Neural cell (in vitro differentiated cells): ENCODE data around the gene RGL3. TPM values are rescaled to one million over a fixed set of nuclear protein-coding genes. Genes with fewer than 3 reads are reported as not detected.

Source experiments
- H2AFZ ChIP-seq: fragments of 200-600, 300-800 bp; sonication (generic), shearing (Covaris generic); 2 replicates; pipeline ENCODE4 v1.6.0; 2014; ENCODE audit warnings: low read depth, mild to moderate bottlenecking, antibody characterized with exemption, low read length, moderate library complexity
- H3F3A ChIP-seq: fragments of 200-600 bp; shearing (Covaris generic); 2 replicates; pipeline ENCODE4 v1.6.1; 2016; ENCODE audit warnings: mild to moderate bottlenecking, moderate library complexity, mixed read lengths, antibody characterized with exemption, low read length; ENCODE audit not compliant: insufficient read depth, poor library complexity, severe bottlenecking
- H3K27ac ChIP-seq: fragments of 200-600, 300-800 bp; sonication (generic), shearing (Covaris generic); 2 replicates; pipeline ENCODE4 v1.5.1; 2014; ENCODE audit warnings: mild to moderate bottlenecking, low read length, moderate library complexity
- H3K27me3 ChIP-seq: fragments of 300-800, 200-600 bp; sonication (generic), shearing (Covaris generic); 2 replicates; pipeline ENCODE4 v1.6.0; 2014; ENCODE audit warnings: mild to moderate bottlenecking, low read depth, low read length, moderate library complexity; ENCODE audit not compliant: insufficient read depth
- H3K36me3 ChIP-seq: fragments of 300-800, 200-600 bp; sonication (generic), shearing (Covaris generic); 2 replicates; pipeline ENCODE4 v1.5.1; 2014; ENCODE audit warnings: mild to moderate bottlenecking, antibody characterized with exemption, low read length, moderate library complexity; ENCODE audit not compliant: insufficient read depth
- H3K4me2 ChIP-seq: fragments of 300-800, 200-600 bp; sonication (generic), shearing (Covaris generic); 2 replicates; pipeline ENCODE4 v1.6.0; 2014; ENCODE audit warnings: mild to moderate bottlenecking, low read length
- H3K4me3 ChIP-seq: fragments of 300-800, 200-600 bp; sonication (generic), shearing (Covaris generic); 2 replicates; pipeline ENCODE4 v1.5.1; 2014; ENCODE audit warnings: mild to moderate bottlenecking, low read length, moderate library complexity
- H3K79me2 ChIP-seq: fragments of 200-600 bp; shearing (Covaris generic); replicated peaks from 2 replicates; pipeline ENCODE4 v1.6.0; 2014; ENCODE audit warnings: mild to moderate bottlenecking, low read length, moderate library complexity; ENCODE audit not compliant: insufficient read depth
- H3K9ac ChIP-seq: fragments of 300-800, 200-600 bp; sonication (generic), shearing (Covaris generic); 2 replicates; pipeline ENCODE4 v1.6.1; 2016; ENCODE audit warnings: mild to moderate bottlenecking, low read length, mixed read lengths
- H3K9me2 ChIP-seq: fragments of 200-600 bp; shearing (Covaris generic); 2 replicates; pipeline ENCODE4 v1.6.1; 2016; ENCODE audit warnings: mild to moderate bottlenecking, low read length, mixed read lengths; ENCODE audit not compliant: insufficient read depth
- H3K9me3 ChIP-seq: fragments of 200-600, 300-800 bp; sonication (generic), shearing (Covaris generic); 2 replicates; pipeline ENCODE4 v1.6.1; 2016; ENCODE audit warnings: mild to moderate bottlenecking, mixed run types, low read length, moderate library complexity, mixed read lengths
- H4K20me1 ChIP-seq: fragments of 200-600 bp; shearing (Covaris generic); 2 replicates; pipeline ENCODE4 v1.6.1; 2016; ENCODE audit warnings: mild to moderate bottlenecking, mixed run types; ENCODE audit not compliant: insufficient read depth
- EP300 ChIP-seq: fragments of 450-650 bp; conservative IDR thresholded peaks from 2 replicates; pipeline ENCODE4 v1.6.1; 2014; ENCODE audit warnings: antibody characterized with exemption, mild to moderate bottlenecking, moderate library complexity; ENCODE audit not compliant: poor library complexity, severe bottlenecking
- EZH2 ChIP-seq: fragments of 200-600, 300-800 bp; shearing (Covaris generic), sonication (generic); IDR thresholded peaks from 2 replicates; pipeline ENCODE4 v1.6.1; 2014; ENCODE audit warnings: antibody characterized with exemption, low read length, borderline replicate concordance, mild to moderate bottlenecking; ENCODE audit not compliant: insufficient read depth, poor library complexity, severe bottlenecking
- MXI1 ChIP-seq: fragments of 450-650 bp; conservative IDR thresholded peaks from 2 replicates; pipeline ENCODE4 v1.6.1; 2014; ENCODE audit warnings: antibody characterized with exemption, mild to moderate bottlenecking; ENCODE audit not compliant: poor library complexity, severe bottlenecking
- POLR2AphosphoS5 ChIP-seq: IDR thresholded peaks from 2 replicates; pipeline ENCODE4 v1.6.1; 2012
- RAD21 ChIP-seq: fragments of 450-650 bp; conservative IDR thresholded peaks from 2 replicates; pipeline ENCODE4 v1.6.1; 2014; ENCODE audit warnings: antibody characterized with exemption, mild to moderate bottlenecking, moderate library complexity
- REST ChIP-seq: IDR thresholded peaks from 2 replicates; pipeline ENCODE4 v1.6.1; 2012; ENCODE audit warnings: borderline replicate concordance
- SMC3 ChIP-seq: fragments of 450-650 bp; conservative IDR thresholded peaks from 2 replicates; pipeline ENCODE4 v1.6.1; 2014; ENCODE audit warnings: antibody characterized with exemption, mild to moderate bottlenecking, moderate library complexity; ENCODE audit not compliant: poor library complexity
- TAF1 ChIP-seq: IDR thresholded peaks from 2 replicates; pipeline ENCODE4 v1.6.1; 2012; ENCODE audit warnings: low read depth
- polyA plus RNA-seq: library from polyadenylated mRNA; depleted of rRNA; stranded (reverse); fragments of >200 nt; gene quantifications from 2 replicates; pipeline ENCODE4 v1.2.3, GENCODE V29; 2014
- TF ChIP-seq, protein P1 (sequence below): fragments of 450-650 bp; IDR thresholded peaks from 2 replicates; pipeline ENCODE4 v1.5.1; 2014; ENCODE audit warnings: antibody characterized with exemption, mild to moderate bottlenecking, moderate library complexity; ENCODE audit not compliant: poor library complexity, severe bottlenecking

The RGL3 gene
- polyA plus RNA-seq, 1 donor from 2014 or later = not detected

GRCh38 chr19:11451871-11452619 is 32.9 kb upstream of the RGL3 start:
- Histone ChIP-seq H3K27me3 (no peaks in the 10 kb centered on the region), H3F3A (peaks cover 3% of the 10 kb centered on the region), H3K79me2 (no peaks in the 10 kb centered on the region), H3K4me3 (no peak overlapping the region), H3K9ac (no peak overlapping the region), H3K4me2 (no peak overlapping the region), H3K9me2 (no peaks in the 10 kb centered on the region), H2AFZ (no peak overlapping the region), H3K36me3 (no peaks in the 10 kb centered on the region), H3K27ac (no peak overlapping the region), H3K9me3 (no peaks in the 10 kb centered on the region), H4K20me1 (no peaks in the 10 kb centered on the region)
- TF ChIP-seq EP300 = no peak
- no peak for TF ChIP-seq MXI1
- TF ChIP-seq RAD21 = no peak
- peak; percentile 31 for TF ChIP-seq POLR2AphosphoS5

GRCh38 chr19:11451327-11451870 is 32.3 kb upstream of the RGL3 start:
- Histone ChIP-seq H3K9me2 (no peaks in the 10 kb centered on the region), H3K36me3 (no peaks in the 10 kb centered on the region), H3K9ac (no peak overlapping the region), H3K79me2 (no peaks in the 10 kb centered on the region), H2AFZ (no peak overlapping the region), H3F3A (peaks cover 3% of the 10 kb centered on the region), H3K4me3 (no peak overlapping the region), H3K4me2 (no peak overlapping the region), H3K27ac (no peak overlapping the region), H4K20me1 (no peaks in the 10 kb centered on the region), H3K9me3 (no peaks in the 10 kb centered on the region), H3K27me3 (no peaks in the 10 kb centered on the region)
- TF ChIP-seq, protein P1, sequence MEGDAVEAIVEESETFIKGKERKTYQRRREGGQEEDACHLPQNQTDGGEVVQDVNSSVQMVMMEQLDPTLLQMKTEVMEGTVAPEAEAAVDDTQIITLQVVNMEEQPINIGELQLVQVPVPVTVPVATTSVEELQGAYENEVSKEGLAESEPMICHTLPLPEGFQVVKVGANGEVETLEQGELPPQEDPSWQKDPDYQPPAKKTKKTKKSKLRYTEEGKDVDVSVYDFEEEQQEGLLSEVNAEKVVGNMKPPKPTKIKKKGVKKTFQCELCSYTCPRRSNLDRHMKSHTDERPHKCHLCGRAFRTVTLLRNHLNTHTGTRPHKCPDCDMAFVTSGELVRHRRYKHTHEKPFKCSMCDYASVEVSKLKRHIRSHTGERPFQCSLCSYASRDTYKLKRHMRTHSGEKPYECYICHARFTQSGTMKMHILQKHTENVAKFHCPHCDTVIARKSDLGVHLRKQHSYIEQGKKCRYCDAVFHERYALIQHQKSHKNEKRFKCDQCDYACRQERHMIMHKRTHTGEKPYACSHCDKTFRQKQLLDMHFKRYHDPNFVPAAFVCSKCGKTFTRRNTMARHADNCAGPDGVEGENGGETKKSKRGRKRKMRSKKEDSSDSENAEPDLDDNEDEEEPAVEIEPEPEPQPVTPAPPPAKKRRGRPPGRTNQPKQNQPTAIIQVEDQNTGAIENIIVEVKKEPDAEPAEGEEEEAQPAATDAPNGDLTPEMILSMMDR = no peak
- TF ChIP-seq MXI1 = no peak
- TF ChIP-seq SMC3 = no peak
- no peak for TF ChIP-seq EZH2
- TF ChIP-seq RAD21 = no peak
- no peak for TF ChIP-seq REST
- TF ChIP-seq POLR2AphosphoS5 = no peak
- no peak for TF ChIP-seq EP300
- no peak for TF ChIP-seq TAF1
